Dedifferentiated amniotic fluid mesenchymal stem cell (primary cell): Measurements from ENCODE around the gene GZMB.
"Not testable (repeated sequence)": the region's sequence is repeated elsewhere in the genome, so short reads cannot be mapped to it uniquely, and the experiment has no call there.

Source experiments
- DNase-seq: peaks from one replicate; pipeline ENCODE4 v3.0.0-alpha.2; 2016; ENCODE audit errors: extremely low spot score

Gene GZMB

DNA sequence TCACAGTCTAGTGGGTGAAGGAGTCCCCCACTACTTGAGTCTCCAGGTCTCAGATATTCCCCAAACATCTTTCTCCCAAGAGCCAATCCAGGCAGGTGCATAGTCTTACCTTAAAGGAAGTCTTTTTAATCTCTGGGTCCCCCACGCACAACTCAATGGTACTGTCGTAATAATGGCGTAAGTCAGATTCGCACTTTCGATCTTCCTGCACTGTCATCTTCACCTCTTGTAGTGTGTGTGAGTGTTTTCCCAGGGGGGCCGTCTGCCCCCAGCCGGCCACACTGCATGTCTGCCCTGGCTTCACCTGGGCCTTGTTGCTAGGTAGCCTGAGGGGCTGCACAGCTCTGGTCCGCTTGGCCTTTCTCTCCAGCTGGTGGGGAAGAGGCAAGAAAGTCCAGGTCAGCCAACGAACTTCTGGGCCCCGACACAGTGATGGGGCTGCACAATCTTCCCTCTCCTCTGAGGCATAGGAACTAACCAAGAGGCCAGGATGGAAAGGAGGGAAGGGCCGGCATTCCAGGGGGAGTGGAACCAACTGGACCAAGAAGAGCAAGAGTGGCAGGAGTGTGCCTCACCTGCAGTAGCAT is 2.1 kb downstream of the GZMB start:
- DNase-seq, result no peak

- DNase-seq, result peak; percentile 31
These were observed 3.0 kb downstream of the GZMB start for GRCh38 chr14:24630872-24631477.

DNA sequence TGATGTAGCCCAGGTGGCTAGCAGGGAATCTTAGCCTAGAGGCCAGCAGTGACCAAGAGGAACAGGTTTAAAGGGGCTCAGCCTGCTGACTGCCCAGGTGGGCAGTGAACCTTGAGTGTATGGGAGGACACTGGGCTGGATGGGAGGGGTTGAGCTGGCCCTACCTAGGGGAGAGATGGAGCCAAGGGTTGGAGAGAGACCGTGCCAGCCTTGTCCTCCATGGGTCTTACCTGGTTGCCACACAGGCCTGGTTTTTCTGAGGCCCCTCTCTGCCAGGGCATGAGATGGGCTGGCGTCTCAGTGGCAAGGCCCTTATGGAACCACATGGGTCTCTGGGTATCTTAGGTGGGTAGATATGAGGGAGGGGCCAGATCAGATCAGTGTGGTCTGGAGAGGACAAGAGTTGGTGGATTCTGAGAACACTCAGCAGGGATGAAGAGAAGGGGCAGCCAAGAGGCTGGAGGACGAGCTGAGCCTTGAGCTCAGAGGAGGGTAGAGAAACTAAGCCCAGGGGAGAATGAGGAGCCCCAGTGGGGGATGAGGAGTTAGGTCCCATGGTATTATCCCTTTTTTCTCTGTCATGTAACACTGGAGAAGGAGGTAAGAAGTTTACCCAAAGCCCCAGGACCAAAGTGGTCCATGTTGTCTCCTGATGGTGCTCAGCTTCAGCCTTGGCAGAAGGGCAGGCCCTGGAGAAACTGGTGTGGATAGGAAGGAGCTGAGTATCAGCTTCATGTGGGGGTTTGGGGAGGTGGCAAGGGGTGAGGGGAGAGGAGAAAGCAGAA is 3.7 kb downstream of the GZMB start:
- DNase-seq, result no peak

- no peak for DNase-seq
These were observed 4.5 kb downstream of the GZMB start for GRCh38 chr14:24629521-24629920.

DNA sequence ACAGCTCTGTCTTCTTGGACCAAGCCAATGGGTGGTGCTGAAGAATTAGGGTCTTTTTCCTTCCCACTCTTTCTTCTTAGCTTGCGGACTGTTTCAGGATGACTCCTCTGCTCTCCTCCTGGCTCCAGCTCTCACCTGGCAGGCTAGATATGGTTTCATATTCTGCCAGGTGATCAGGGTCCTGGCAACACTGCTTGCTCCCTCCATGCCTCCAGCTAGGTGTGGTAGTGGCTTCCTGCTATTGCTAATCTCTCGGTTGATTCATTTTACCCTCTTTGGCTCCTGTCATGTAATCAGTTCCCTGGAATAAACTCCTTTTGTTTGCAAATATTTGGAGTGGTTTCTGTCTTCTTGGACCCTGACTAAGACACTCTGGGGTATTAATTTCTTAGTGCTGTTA is 20.2 kb downstream of the GZMB start:
- no peak for DNase-seq

DNA sequence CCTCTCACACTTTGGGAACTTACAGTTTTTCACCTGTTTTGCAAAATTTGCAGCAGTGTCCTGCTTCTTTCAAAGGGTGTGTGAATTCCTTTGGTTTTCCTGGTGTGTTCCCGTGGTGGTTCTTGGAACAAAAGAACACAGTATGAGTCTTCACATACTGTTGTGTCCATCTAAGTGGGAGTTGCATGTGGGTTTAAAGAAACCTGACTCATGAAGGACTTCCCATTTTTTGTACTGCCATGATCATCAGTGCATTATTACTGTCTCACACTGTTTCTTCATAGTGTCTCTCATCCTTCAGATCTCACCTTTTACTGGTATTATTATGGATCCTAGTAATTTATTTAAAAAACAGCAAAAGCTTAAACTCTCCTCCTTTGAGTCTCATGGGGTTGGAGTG is 20.7 kb downstream of the GZMB start:
- DNase-seq, result no peak

DNA sequence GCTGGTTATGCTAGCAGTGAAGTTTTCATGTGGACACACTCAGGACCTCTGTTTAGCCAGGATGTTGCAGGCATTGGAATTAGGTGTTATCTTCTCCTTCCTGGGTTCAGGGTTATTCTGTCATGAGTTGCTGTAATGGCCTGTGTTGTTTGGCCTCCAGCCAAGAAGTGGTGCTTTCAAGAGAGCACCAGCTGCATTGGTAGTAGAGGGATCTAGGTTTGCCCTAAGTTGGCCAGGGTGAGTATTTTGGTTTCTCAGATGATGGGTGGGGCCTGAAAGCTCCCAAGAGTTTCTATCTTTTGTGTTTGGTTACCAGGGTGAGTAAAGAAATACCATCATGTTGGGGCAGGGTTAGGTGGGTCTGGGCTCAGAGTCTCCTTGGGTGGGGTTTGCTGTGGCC is 21.8 kb downstream of the GZMB start:
- DNase-seq, result no peak

GRCh38 chr14:24609655-24610344 is 24.2 kb downstream of the GZMB start, which contains the start of gene GZMH:
Gene GZMH (minus strand): TSS chr14:24609685. CDS start chr14:24609613, 72 bp downstream.
- no peak for DNase-seq

- DNase-seq, result no peak
These were observed 26.1 kb downstream of the GZMB start for GRCh38 chr14:24607635-24608514.

GRCh38 chr14:24607081-24607480 is 26.9 kb downstream of the GZMB start:
- DNase-seq, result no peak

DNA sequence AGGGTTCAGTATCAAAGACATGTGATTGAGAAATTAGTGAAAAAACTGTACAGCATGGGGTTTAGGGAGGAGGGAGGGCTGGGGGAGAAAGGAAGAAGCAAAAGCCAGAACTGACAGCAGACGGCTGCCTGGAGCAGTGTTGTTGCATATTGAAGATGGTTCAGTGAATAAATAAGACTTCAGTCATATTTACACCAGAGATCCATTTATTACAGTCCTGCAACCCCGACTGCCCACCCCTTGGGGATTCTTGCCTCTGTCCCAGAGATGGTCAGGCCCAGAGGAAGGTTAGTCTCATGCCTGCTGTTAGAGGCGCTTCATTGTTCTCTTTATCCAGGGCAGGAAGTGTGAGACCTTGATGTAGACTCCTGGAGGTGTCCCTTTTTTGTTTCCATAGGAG is 27.7 kb downstream of the GZMB start:
- no peak for DNase-seq

- DNase-seq, result no peak
These were observed 28.4 kb downstream of the GZMB start for GRCh38 chr14:24605435-24606190.

GRCh38 chr14:24597403-24597802 is 36.6 kb downstream of the GZMB start:
- no peak for DNase-seq

- DNase-seq, result no peak
These were observed 38.7 kb downstream of the GZMB start for GRCh38 chr14:24595073-24595808.

- not testable (repeated sequence) for DNase-seq
These were observed 43.0 kb downstream of the GZMB start for GRCh38 chr14:24591004-24591403.

GRCh38 chr14:24584402-24584801 is 49.6 kb downstream of the GZMB start:
- not testable (repeated sequence) for DNase-seq
